Osteocyte (in vitro differentiated cells): ENCODE measurements around the gene SH3RF3. TPM values are rescaled to one million over a fixed set of nuclear protein-coding genes. Genes with fewer than 3 reads are reported as not detected.
A peak's percentile ranks its signal among the peaks of the same experiment; 100 is the strongest.

ENCODE experiments used
- DNase-seq: peaks from one replicate; pipeline ENCODE4 v3.0.0; 2021; ENCODE audit warnings: mixed read lengths; ENCODE audit not compliant: unreplicated experiment; ENCODE audit errors: extremely low spot score
- H3K27ac Mint-ChIP-seq: one replicate; pipeline ENCODE4 v1.8.0; 2021; ENCODE audit warnings: mild to moderate bottlenecking, mixed read lengths; ENCODE audit not compliant: unreplicated experiment
- H3K27me3 Mint-ChIP-seq: one replicate; pipeline ENCODE4 v1.8.0; 2021; ENCODE audit warnings: mixed read lengths; ENCODE audit not compliant: unreplicated experiment
- H3K36me3 Mint-ChIP-seq: one replicate; pipeline ENCODE4 v1.8.0; 2021; ENCODE audit warnings: mixed read lengths; ENCODE audit not compliant: unreplicated experiment
- H3K4me1 Mint-ChIP-seq: one replicate; pipeline ENCODE4 v1.8.0; 2021; ENCODE audit warnings: mixed read lengths; ENCODE audit not compliant: unreplicated experiment
- H3K4me3 Mint-ChIP-seq: one replicate; pipeline ENCODE4 v1.8.0; 2021; ENCODE audit warnings: mild to moderate bottlenecking, moderate library complexity, mixed read lengths; ENCODE audit not compliant: unreplicated experiment
- H3K9me3 Mint-ChIP-seq: one replicate; pipeline ENCODE4 v1.8.0; 2021; ENCODE audit warnings: mixed read lengths; ENCODE audit not compliant: unreplicated experiment
- CTCF ChIP-seq: fragments of 200-600 bp; sonication (generic); IDR thresholded peaks from 2 replicates; pipeline ENCODE4 v1.5.0; 2021; ENCODE audit warnings: antibody characterized with exemption, mild to moderate bottlenecking, moderate library complexity
- total RNA-seq: library from RNA; stranded (reverse); gene quantifications from 2 replicates; pipeline ENCODE4 v1.2.1, GENCODE V29; 2021

The SH3RF3 gene
- total RNA-seq, 1 donor from 2014 or later: 79.4 TPM

DNA sequence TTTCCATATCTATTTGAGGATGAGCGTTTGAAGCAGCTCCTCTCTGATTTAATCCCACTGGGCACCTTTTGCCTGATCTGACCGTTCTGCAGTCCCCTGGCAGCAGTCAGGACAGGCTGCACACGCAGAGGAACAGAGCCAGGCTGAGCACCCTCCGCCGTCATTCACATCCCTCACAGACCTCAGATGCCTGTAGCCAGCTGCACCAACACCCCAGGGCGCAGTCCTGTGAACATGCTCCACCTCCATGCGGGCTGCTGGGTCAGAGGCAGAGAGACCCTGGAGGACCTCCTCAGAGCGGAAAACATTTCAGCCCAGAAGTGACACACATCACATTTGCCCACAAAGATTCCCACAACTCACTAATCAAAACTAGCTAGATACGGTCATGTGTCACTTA lies 338.7 kb downstream of the SH3RF3 start:
- H3K9me3 Mint-ChIP-seq: no peaks in the 10 kb centered on the region
- no peak for TF ChIP-seq CTCF
- no peaks in the 10 kb centered on the region for H3K27me3 Mint-ChIP-seq
- peaks cover 20% of the 10 kb centered on the region for H3K36me3 Mint-ChIP-seq
- H3K27ac Mint-ChIP-seq: peak overlapping the region; percentile 98
- H3K4me1 Mint-ChIP-seq: peaks cover 81% of the 10 kb centered on the region
- DNase-seq: peak; percentile 89
- peak overlapping the region; percentile 22 for H3K4me3 Mint-ChIP-seq

- no peak for TF ChIP-seq CTCF
- Mint-ChIP-seq H3K4me1 (peaks cover 78% of the 10 kb centered on the region), H3K27me3 (no peaks in the 10 kb centered on the region), H3K4me3 (no peak overlapping the region), H3K9me3 (no peaks in the 10 kb centered on the region), H3K27ac (peak overlapping the region; percentile 98), H3K36me3 (peaks cover 19% of the 10 kb centered on the region)
- no peak for DNase-seq
These were observed 339.9 kb downstream of the SH3RF3 start for GRCh38 chr2:109468893-109469292.

DNA sequence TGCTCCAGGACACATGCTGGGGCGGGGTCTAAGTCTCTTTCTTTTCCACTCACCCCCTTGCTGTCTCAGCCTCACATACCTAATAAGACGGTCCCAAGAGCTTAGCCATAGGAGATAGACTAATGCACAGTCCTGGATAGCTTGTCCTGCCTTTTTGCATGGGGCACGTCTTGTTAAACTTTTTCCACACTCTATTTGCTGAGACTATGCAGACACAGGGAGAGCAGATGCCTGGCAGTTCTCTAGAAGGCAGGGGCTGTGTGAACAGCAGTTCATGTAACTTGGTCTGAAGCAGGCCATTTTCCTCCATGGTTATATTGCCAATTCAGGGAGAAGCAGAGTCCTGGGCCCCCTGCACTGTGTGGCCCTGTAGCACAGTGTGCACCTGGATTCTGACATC lies 342.7 kb downstream of the SH3RF3 start:
- Mint-ChIP-seq H3K4me1 (peaks cover 88% of the 10 kb centered on the region), H3K27me3 (no peaks in the 10 kb centered on the region), H3K27ac (peak overlapping the region; percentile 98), H3K36me3 (peaks cover 4% of the 10 kb centered on the region), H3K4me3 (no peak overlapping the region), H3K9me3 (no peaks in the 10 kb centered on the region)
- DNase-seq: no peak
- no peak for TF ChIP-seq CTCF

DNA sequence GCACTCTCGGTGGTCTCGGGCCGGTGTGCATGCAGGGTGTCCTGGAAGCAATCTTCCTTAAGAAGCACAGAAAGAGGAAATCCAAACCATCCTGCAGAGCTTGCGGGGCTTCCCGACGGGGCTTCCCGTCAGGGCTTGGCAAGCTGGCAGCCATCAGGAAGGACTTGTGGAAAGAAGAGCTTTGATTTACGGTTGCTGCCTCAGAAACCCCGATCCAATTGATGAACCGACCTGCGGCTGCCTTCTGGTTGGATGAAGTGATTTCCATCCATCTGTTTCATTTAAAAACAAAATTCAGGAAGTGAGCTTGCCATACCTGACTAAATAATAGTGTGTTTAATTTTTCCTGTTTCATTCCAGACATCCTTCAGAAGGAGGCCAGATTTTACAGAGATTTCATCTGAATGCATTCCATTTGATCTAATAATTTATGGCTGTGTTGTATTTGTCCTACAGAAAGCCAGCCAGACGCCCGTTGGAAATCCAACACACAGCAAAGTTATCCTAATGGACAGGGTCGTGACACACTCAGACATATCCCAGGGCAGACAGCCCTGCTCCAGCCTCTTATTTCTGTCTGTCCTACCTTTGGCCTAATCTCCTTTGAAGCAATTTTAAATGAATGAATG lies 343.4 kb downstream of the SH3RF3 start:
- TF ChIP-seq CTCF: no peak
- Mint-ChIP-seq H3K4me3 (no peak overlapping the region), H3K36me3 (peaks cover 7% of the 10 kb centered on the region), H3K9me3 (no peaks in the 10 kb centered on the region), H3K27me3 (no peaks in the 10 kb centered on the region), H3K4me1 (peaks cover 80% of the 10 kb centered on the region), H3K27ac (peak overlapping the region; percentile 67)
- no peak for DNase-seq

DNA sequence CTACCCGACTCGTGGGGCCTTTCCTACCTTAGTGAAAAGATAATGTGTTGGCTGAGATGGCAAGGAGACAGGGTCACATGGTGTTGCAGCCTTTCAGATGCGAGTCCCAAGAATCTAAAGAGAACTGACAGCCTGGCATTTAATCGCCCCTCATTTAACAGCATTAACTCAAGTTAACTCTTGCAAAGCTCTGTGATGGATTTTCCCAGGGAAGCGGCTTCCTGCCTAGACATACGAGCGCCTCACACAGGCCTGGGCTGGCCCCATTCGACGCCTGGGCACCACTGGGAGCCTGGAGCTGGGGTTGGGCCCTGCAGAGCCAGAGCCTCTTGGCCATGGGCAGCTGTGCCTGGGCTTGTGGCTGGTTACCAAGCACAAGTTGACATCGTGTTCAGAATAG lies 344.0 kb downstream of the SH3RF3 start:
- no peak for DNase-seq
- Mint-ChIP-seq H3K27ac (peak overlapping the region; percentile 67), H3K27me3 (no peaks in the 10 kb centered on the region), H3K4me3 (no peak overlapping the region), H3K36me3 (peaks cover 9% of the 10 kb centered on the region), H3K9me3 (no peaks in the 10 kb centered on the region), H3K4me1 (peaks cover 77% of the 10 kb centered on the region)
- TF ChIP-seq CTCF: no peak
